IPS DF 4.7 (cell line): Measurements from ENCODE around the gene SPPL2B.
"Not testable (repeated sequence)": the region's sequence is repeated elsewhere in the genome, so short reads cannot be mapped to it uniquely, and the experiment has no call there.

Experiments used
- DNase-seq: peaks from one replicate; pipeline ENCODE4 v3.0.0-alpha.2; 2013; ENCODE audit warnings: low spot score; ENCODE audit errors: extremely low read depth

The SPPL2B gene

DNA sequence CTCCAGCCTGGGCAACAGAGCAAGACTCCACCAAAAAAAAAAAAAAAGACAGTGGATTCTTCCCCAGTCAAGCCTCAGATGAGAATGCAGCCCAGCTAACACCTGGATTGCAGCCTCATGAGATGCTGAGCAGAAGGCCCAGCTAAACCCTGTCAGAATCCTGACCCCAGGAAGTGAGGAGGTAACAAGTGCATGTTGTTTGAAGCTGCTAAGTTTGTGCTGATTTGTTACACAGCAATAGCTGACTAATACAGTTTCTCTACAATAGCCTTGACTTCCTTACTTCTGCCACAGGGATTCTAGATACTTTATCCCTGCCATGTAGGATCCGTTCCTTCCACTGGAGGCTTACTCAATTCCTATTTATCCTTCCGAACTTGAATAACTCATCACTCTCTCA lies 52.1 kb downstream of the SPPL2B start:
- no peak for DNase-seq

DNA sequence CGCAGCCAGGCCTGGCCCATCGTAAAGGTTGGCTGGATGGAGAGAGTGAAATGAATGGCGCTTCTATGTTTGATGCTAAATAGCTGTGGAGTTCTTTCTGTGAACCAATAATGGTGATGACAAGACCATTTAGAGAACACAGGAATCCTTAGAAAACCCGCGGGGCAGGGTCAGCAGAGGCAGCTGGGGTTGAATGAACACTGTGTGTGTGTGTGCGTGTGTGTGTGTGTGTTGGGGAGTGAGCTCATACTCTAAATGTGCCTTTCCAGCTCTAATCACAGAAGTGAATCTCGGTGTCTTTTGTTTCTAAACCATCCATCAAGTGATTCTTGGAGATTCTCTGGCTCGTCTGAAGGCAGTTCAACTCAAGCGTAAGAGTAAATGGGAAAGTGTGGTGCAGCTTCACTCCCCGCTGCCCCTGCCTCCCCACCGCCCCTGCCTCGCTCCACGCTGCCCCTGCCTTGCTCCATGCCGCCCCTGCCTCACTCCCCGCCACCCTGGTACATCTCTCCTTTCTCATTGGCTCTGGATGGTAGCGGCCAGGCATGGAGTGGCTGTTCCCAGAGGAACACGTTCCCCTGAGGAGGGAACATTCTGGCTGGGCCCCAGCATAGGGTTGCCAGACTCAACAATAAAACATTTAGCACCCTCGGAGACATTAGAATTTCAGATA lies 52.8 kb downstream of the SPPL2B start:
- no peak for DNase-seq

DNA sequence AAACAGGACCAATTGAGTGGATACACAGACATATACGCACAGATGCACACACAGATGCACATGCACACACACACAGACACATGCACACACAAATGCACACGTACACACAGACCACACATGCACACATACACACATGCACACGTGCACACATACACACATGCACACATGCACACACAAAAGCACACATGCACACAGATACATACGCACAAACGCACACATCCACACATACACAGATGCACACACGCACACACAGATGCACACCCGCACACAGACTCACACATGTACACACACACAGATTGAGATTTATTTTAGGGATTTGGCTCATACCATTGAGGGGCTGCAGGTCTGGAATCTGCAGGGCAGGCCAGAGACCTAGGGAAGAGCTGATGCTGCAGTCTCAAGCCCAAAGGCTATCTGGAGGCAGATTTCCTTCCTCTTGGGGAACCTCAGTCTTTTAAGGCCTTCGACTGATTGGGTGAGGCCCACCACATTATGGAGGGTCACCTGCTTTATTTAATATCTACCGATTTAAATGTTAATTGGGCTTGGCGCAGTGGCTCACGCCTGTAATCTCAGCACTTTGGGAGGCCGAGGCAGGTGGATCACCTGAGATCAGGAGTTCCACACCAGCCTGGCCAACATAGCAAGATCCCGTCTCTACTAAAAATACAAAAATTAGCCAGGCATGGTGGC lies 54.2 kb downstream of the SPPL2B start:
- no peak for DNase-seq

DNA sequence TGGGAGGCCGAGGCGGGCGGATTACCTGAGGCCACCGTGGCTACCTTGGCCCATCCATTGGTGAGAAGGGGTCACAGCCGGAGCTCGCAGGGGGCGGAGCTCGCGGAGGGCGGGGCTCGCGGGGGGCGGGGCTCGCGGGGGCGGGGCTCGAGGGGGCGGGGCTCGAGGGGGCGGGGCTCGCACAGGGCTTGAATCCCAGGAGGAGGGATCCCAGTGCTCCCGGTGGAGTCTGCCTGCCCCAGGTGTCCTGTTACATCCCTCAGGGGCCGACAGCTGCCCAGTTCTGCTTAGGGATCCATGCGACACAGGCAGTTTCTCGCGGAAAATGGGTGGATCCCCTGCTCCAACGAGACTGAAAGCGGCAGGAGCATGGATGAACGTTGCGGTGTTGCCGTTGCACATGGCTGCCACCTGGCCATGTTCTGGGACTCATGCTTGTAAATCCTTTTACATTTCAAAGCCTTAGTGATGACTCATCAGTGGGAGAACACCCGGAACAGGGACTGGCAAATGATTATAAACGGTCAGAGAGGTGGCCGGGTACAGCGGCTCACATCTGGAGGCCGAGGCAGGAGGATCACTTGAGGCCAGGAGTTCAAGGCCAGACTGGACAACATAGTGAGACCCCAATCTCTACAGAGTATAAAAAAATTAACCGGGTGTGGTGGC lies 56.7 kb downstream of the SPPL2B start:
- DNase-seq: peak; percentile 36

DNA sequence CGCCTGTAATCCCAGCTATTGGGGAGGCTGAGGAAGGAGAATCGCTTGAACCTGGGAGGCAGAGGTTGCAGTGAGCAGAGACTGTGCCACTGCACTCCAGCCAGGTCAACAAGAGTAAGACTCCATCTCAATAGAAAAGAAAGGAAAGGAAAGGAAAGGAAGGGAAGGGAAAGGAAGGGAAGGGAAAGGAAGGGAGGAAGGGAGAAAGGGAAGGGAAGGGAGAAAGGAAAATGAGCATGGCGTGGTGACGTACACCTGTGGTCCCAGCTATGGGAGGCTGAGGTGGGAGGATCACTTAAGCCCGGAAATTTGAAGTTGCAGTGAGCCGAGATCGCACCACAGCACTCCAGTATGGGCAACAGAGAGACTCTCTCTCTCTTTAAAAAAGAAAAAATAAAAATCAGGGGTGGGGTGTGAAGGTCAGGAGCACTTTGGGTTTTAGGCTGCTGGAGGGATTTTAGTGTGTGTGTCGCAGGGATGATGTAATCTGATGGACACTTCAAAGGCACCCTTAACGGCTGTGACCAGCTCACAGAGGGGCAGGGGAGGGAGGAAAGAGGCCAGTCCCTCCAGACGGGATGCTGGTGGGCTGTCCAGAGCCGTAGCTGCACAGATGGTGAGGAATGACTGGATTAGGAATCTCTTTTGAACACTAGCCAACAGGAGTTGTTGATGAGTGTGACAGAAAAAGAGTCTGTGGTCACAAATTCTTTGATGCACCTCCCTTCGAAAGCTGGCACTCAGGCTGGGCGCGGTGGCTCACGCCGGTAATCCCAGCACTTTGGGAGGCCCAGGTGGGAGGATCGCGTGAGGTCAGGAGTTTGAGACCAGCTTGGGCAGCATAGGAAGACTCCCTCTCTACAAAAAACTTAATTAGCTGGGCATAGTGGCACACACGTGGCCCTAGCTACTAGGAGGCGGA lies 59.1 kb downstream of the SPPL2B start:
- DNase-seq: no peak

DNA sequence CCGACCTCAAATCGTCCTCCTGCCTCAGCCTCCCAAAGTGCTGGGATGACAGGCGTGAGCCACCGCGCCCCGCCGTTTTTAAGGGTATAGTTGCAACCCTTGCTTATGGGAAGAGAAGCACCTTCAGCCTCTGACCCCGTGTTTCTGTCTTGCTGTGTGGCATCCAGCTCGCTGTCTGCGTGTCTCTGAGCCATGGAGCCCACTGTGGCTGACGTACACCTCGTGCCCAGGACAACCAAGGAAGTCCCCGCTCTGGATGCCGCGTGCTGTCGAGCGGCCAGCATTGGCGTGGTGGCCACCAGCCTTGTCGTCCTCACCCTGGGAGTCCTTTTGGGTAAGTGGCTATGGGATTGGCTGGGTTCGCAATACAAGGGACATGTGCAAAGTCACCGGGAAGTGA lies 61.1 kb downstream of the SPPL2B start:
- no peak for DNase-seq

DNA sequence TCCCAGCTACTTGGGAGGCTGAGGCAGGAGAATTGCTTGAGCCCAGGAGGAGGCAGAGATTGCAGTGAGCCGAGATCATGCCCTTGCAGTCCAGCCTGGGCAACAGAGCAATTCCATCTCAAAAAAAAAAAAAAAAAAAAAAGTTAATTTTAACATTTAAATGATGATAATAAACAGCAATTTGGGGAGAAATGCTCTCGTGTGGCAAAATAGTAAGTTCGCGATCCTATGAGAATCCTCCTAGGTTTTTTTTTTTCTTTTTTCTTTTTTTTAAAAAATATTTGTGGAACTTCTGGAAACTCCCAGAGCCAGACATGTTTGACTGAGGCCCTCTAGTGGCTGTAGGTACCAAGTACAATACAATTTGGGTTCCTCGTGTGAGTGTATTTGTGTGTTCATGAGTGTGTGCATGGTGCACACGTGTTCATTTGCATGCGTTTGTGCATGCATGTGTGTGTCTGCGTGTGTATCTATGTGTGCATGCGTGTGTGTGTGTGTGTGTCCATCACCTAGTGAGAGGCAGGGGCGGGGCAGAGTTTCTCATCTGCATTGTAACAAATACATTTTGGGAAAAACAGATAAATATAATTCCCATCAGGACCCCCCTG lies 62.7 kb downstream of the SPPL2B start:
- DNase-seq: peak; percentile 28

DNA sequence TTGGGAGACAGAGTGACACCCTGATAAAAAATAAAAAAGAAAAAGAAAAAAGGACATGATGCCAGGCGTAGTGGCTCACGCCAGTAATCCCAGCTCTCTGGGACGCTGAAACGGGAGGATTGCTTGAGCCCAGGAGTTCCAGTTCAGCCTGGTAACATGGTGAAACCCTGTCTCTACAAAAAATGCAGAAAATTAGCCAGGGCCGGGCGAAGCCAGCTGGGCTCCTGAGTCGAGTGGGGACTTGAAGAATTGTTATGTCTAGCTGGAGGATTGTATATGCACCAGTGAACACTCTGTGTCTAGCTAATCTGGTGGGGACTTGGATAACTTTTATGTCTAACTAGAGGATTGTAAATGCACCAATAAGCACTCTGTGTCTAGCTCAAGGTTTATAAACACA lies 63.9 kb downstream of the SPPL2B start:
- no peak for DNase-seq

DNA sequence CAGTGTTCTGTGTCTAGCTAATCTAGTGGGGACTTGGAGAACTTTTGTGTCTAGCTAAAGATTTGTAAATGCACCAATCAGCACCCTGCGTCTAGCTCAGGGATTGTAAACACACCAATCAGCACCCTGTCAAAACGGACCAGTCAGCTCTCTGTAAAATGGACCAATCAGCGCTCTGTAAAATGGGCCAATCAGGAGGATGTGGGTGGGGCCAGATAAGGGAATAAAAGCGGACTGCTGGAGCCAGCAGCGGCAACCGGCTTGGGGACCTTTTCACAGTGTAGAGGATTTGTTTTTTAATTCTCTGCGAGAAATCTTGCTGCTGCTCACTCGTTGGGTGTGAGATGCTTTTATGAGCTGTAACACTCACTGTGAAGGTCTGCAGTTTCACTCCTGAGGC lies 64.4 kb downstream of the SPPL2B start:
- not testable (repeated sequence) for DNase-seq

DNA sequence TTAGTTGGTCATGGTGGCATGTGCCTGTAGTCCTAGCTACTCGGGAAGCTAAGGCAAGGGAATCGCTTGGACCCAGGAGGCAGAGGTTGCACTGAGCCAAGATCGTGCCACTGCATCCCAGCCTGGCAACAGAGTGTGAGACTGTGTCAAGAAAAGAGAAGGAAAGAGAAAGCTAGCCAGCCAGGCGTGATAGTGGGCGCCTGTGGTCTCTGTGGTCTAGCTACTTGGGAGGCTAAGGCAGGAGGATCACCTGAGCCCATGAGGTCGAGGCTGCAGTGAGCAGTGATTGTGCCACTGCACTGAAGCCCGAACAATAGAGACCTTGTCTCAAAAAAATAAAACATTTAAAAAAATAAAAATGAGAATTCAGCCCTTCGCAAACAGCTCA lies 65.6 kb downstream of the SPPL2B start:
- no peak for DNase-seq

DNA sequence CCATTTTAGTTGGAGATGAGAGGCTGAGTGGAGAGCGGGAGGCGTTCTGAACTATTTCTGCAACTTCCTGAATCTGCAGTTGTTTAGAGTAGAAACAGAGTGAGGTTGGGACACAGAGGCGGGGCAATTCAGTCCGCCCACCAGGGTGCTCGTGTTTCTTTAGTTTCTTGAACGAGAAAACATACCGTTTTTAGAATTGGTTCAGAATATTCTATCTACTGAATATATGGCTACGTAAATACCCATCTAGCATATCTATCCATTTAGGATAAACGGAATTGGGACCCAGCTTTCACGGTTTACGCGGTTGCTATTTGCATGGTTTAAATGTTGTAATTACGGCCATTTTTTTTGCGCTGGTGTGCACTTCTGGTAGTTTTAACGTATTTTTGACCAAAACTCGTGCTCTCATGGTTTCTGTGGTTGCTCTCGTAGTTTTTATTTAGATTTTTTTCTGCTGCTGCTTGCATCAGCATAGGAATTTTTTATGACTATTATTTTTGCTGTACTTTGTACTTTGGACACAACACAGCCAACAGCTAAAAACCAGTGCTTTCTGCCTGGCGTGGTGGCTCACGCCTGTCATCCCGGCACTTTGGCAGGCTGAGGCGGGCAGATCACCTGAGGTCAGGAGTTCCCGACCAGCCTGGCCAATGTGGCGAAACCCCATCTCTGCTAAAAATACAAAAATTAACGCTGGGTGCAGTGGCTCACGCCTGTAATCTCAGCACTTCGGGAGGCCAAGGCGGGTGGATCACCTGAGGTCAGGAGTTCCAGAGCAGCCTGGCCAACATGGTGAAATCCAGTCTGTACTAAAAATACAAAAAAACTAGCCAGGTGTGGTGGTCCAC lies 66.2 kb downstream of the SPPL2B start:
- DNase-seq: no peak

DNA sequence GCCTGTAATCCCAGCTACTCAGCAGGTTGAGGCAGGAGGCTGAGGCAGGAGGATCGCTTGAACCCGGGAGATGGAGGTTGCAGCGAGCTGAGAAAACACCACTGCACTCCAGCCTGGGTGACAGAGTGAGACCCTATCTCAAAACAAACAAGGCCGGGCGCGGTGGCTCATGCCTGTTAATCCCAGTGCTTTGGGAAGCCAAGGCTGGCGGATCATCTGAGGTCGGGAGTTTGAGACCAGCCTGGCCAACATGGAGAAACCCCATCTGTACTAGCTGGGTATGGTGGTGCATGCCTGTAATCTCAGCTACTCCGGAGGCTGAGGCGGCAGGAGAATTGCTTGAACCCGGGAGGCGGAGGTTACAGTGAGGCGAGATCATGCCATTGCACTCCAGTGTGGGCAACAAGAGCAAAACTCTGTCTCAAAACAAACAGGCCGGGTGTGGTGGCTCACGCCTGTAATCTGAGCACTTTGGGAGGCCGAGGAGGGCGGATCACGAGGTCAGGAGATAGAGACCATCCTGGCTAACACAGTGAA lies 66.9 kb downstream of the SPPL2B start:
- not testable (repeated sequence) for DNase-seq

DNA sequence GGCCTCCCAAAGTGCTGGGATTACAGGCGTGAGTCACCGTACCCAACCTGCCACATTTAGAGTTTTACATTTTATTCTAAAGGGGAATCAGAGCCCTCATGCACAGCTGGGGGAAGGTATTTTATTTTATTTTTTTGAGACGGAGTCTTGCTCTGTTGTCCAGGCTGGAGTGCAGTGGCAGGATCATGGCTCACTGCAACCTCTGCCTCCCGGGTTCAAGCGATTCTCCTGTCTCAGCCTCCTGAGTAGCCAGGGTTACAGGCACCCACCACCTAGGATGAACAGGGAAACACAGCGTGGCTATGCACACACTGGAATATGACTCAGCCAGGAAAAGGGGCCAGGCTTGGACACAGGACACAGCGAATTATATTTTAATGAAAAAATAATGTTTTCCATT lies 68.7 kb downstream of the SPPL2B start:
- not testable (repeated sequence) for DNase-seq

DNA sequence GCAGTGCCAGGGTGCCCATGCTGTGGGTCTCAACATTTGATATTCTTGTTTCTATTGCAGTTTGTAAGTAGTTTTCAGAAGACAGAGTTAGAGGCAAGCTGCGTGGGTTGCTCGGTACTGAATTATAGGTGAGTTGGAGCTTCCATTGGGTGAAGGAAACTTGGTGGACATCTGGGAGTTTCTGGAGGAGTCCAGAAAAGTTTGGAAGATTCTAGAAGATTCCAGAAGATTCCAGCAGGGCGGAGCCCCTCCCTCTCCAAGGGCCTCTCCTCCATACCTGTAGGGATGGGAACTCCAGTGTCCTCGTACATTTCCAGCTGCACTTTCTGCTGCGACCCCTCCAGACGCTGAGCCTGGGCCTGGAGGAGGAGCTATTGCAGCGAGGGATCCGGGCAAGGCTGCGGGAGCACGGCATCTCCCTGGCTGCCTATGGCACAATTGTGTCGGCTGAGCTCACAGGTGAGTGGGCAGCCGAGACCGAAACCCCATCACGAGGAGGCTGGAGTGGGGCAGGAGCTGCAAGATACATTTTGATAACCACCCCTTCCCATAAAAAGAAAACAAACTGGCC lies 70.3 kb downstream of the SPPL2B start:
- no peak for DNase-seq

DNA sequence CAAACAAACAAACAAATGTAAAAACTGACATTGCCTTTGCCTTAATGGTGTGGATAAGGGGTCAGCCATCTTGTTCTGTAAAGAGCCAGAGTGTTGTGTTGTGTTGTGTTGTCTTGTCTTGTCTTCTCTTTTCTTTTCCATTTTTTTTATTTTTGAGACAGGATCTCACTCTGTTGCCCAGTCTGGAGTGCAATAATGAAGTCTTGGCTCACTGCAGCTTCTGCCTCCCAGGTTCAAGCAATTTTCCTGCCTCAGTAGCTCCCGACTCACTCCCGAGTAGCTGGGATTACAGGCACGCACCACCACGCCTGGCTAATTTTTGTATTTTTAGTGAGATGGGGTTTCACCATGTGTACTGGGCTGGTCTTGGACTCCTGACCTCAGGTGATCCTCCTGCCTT lies 71.1 kb downstream of the SPPL2B start:
- no peak for DNase-seq
